GM19372 (cell line): ENCODE data around the gene COX5A.
"Not testable (repeated sequence)": the region's sequence is repeated elsewhere in the genome, so short reads cannot be mapped to it uniquely, and the experiment has no call there.

ENCODE experiments used
- ATAC-seq: cut with Tn5 transposase; IDR thresholded peaks from one replicate; pipeline ENCODE4 v1.9.1; 2021; ENCODE audit warnings: mild to moderate bottlenecking, low read depth, moderate library complexity; ENCODE audit not compliant: unreplicated experiment

COX5A gene

DNA sequence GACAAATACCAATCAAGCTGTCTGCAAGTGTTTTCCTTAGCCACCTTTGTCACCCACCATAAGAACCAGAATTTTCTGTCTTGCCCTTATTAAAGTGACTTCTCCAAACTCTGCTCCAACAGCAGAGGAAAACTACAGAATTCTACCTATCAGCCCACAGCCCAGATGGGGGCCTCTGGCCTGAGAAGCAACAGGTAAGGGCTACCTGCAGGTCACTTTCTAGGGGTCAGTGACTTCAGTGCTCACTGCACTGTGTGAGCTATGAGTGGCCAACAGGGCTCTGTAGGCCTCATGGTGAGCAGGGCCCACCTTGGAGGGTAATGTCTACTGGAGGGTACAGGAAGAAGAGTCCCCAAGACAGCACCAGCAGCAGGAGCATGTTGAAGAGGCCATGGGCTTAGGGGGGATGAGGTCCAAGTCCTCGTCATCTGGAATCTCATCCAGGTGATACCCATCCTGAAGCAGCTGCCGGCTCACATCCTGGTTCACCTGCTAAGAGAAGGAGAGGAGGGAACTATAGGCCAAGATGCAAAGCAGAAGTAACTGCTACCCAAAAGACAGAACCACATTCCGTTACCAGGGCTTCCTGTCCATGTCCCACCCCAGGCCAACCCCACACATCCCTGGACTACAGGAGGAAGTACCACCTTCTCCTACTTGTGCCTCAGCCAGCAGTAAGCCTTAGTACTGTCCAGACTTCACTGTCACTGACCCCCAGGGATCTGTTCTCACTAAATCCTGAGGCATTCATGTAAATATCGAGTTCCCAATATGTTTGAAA lies 35.4 kb downstream of the COX5A start:
- ATAC-seq: no peak

- ATAC-seq: no peak
Measured at GRCh38 chr15:74901612-74902063, 36.2 kb downstream of the COX5A start.

DNA sequence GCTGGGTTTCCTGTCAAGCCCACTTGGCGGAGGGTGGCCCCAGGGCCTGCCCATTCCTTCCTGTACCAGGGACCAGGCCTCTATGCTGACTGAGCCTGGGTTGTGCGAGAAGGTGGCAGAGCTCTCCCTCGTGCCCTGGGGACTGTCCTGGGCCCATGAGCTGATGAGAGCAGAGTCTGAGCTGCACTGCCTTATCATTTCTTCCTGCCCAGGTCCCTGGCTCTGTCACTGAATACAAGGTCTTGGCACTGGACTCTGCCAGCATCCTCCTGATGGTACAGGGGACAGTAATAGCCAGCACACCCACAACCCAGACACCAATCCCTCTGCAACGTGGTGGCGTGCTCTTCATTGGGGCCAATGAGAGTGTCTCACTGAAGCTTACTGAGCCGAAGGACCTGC lies 40.6 kb downstream of the COX5A start:
- no peak for ATAC-seq

DNA sequence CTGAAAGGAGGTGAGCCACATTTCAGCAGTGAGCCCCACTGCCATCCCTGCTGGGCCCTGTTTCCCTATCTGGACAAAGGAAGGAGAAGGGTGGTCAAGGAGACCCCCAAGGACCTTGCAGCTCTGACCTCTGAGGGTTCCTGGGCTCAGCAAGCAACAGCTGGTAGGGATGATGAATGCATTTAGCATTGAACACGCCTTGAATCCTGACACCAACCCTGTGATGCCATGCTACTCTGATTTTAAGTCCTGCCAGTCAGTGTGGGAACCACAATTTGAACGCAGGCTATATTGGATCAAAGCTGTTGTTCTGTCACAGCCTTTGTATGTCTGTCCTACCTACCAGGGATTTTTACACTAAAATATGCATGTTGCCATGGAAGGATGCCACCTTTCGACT lies 41.6 kb downstream of the COX5A start:
- no peak for ATAC-seq

DNA sequence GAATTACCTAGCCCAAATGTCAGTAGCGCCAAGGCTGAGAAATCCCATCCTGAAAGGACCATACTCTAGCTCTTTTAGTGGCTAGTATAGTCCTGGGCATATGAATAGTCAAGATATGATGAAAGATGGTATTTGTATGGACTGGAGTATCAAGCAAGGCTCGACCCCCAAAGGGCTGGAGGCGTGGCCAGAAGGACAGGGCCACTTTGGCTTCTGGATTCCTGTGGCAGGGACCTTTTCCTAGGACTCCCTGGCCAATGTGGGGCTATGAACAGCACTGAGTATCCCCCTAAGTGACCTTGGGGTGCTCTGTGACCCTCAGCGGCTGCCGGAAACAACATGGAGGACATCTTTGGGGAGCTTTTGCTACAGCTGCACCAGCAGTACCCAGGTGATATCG lies 42.0 kb downstream of the COX5A start:
- ATAC-seq: no peak

DNA sequence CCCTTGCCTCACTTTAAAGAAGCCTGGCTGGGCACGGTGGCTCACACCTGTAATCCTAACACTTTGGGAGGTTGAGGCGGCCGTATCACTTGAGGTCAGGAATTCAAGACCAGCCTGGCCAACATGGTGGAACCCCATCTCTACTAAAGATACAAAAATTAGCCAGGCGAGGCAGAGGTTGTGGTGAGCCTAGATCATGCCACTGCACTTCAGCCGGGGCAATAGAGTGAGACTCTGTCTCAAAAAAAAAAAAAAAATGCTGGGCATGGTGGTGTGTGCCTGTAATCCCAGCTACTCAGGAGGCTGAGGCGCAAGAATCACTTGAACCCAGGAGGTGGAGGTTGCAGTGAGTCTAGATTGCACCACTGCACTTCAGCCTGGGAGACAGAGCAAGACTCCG lies 43.5 kb downstream of the COX5A start:
- ATAC-seq: not testable (repeated sequence)

DNA sequence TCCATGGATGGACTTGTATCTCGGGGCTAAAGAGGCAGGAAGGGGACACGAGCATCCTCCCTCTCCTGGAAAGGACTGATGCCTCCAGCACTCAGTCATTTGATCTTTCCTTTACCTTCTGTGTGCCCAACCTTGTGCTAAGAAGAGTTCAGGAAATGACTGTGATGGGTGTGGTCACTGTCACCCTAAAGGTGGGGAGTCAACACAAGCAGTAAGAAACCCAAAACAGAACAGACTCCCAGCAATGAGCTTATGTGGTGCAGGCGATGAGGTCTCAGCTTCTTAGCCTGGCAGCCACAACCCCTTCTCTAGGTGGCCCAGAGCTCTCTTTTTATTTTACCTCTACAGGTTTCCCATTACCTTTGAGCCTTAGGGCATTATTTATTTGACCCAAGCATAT lies 44.2 kb downstream of the COX5A start:
- ATAC-seq: no peak

DNA sequence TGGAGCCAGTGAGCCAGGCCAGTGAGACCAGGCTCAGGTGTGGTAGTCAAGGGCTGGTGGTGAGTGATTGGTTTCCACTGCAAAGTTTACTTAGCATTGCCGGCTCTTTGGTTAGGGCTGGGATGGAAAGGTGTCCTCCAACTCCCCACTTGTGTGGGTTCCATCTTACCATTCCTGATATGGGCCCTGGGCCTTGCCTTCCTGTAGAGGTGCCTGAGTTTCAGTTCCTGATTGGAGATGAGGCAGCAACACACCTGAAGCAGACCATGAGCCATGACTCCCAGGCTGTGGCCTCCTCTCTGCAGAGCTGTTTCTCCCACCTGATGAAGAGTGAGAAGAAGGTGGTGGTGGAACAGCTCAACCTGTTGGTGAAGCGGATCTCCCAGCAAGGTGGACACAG lies 44.9 kb downstream of the COX5A start:
- ATAC-seq: no peak

DNA sequence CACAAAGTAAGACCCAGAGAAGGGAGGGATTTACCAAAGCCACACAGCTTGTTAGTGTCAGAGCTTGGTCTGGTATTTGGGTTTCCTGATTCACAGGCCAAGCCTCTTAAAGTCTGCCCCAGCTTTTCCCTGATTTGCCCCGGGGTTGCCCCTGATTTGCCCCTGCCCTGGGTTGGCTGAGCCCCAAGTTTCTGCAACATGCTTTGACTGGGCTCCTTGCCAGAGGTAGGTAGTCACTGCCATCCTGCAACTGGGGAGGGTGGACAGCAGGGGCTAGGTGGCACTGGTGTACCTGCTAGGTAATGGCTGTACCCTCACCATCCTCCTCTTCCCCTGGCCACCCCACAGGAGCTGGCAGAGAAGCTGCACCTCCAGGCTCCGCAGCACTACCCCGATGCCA lies 45.6 kb downstream of the COX5A start:
- ATAC-seq: no peak

DNA sequence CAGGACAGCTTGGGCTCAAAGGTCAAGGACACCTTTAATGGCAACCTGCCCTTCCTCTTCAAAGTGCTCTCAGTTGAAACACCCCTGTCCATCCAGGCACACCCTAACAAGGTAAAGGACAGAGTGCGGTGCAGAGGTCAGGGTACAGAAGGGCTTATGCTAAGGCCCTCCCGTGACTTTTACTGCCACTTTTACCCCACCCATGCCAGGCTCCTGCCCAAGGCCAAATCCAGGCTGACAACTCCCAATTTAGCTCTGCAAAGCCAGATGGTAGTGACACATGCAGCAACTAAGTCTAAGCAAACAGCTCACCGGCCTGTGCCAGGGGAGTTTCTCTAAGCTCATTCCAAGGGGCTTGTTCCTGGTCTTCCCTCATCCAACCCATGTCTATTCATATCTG lies 46.4 kb downstream of the COX5A start:
- no peak for ATAC-seq

- ATAC-seq: no peak
Measured at GRCh38 chr15:74890665-74890960, 47.3 kb downstream of the COX5A start.

- ATAC-seq: peak; percentile 86
Measured at GRCh38 chr15:74889883-74890664, 47.8 kb downstream of the COX5A start, which contains the start of gene MPI. TSS of gene MPI (plus strand) at chr15:74890042. CDS start at chr15:74890074, 32 bp downstream.

DNA sequence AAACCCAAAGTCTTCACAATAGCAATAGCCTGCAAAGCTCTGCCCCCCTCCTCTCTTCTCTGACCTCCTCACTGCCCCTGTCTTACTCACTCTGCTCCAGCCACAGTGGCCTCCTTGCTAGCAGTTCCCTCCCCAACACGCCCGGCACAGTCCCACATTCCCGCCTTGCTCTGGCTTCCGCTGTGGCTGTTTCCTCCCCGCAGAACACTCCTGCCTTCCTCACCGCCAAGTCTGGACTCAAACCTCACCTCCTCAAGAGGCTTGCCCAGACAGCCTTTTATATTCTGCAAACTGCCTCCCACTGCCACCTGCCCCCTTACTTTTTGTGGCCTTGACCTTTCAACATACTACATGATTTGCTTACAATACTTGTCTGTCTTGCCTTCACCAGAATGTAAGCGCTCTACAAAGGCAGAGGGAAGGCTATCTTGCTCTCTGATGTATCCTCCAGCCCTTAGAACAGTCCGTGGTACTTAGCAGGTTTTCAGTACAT lies 48.4 kb downstream of the COX5A start:
- peak; percentile 12 for ATAC-seq

DNA sequence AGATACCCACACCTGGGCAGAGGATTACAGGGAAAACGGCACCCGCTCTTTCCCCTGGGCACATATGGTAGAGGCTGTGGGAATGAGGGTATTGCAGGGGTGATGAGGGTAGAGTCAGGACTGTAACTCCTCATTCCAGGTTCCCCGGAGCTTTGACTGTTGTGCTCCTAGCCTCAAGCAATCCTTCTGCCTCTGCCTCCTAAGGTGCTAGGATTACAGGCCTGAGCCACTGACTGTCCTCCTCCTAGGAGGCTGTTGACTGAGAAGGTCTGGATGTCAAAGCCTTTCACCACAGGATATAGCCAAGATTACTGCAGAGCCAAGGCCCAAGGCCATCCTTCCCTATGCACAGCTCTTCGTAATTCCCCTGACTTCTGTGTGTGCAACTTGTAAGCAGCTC lies 49.2 kb downstream of the COX5A start:
- no peak for ATAC-seq

GRCh38 chr15:74887537-74888193 lies 50.2 kb downstream of the COX5A start:
- ATAC-seq: not testable (repeated sequence)

- no peak for ATAC-seq
Measured at GRCh38 chr15:74885461-74885860, 52.4 kb downstream of the COX5A start.

DNA sequence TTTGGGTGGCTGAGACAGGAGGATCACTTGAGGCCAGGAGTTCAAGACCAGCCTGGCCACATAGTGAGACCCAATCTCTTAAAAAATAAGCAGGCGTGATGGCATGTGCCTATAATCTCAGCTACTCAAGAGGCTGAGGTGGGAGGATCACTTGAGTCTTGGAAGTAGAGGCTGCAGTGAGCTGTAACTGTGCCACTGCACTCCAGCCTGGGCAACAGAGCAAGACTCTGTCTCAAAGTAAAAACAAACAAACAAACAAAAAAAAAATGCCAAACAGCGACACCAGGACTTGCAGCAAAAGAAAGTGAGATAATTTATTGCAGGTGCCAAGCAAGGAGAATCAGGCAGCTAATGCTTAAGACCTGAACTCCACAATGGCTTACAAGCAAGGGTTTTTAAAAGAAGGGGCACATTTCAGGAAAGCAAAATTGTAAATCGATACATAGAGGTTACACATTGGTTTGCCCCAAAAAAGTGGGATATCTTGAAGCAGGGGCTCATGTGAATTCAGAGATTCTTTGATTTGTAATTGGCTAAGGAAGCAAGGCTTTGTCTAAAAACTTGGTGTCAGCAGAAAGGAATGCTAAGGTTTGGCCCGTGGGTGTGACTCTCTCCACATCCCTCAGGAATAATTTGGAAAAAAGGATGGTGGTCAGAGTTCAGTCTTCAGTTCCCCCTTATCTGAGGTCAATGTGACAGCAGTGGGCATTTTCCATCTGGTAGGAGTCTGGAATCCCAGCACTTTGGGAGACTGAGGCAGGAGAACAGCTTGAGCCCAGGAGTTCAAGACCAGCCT lies 53.2 kb downstream of the COX5A start:
- ATAC-seq: no peak

GRCh38 chr15:74882528-74882927 lies 55.3 kb downstream of the COX5A start:
- ATAC-seq: no peak

- ATAC-seq: no peak
Measured at GRCh38 chr15:74878273-74878672, 59.6 kb downstream of the COX5A start.

DNA sequence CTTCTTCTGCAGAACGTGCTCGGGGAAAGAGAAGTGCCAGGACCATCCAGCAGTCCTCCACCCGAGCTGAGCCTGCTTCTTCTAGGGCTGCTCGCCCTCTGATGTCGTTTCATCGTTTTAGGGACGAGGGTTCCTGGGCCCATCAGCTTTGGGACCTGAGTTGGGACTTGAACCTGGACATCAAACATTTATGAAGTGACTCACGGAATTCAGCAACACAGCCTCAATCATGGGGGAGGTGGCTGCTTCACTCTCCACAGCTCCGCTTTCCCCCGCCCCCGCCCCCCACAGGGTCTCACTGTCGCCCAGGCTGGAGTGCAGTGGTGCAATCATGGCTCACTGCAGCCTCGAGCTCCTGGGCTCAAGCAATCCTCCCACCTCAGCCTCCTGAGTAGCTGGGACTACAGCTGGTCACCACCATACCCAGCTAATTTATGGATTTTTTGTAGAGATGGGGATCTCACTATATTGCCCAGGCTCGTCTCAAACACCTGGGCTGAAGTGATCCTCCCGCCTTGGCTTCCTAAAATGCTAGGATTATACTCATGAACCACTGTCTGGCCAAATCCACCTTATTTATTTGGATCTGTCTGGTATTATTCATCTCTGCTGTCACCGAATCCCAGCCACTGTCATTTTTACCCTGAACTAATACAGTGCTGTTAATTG lies 64.0 kb downstream of the COX5A start:
- ATAC-seq: no peak
